ENCODE results near the gene TMIGD3. TPM values are rescaled to one million over a fixed set of nuclear protein-coding genes. Genes with fewer than 3 reads are reported as not detected.

The TMIGD3 gene
- total and polyA plus RNA-seq, 4 donors, result 1.6 to 34.6 (median 4.1) TPM

- H3K36me3 ChIP-seq (ENCODE audit: control insufficient read depth in 4 of 4, insufficient read depth in 4 of 4, low read length in 4 of 4), result no peaks in the 10 kb centered on the region
- no peaks in the 10 kb centered on the region for H3K9me3 ChIP-seq (ENCODE audit: control insufficient read depth in 4 of 4, insufficient read depth in 3 of 4, low read length in 3 of 4)
- peaks cover 0 to 2% (median 0%) of the 10 kb centered on the region in 5 donors for H3K4me1 ChIP-seq (ENCODE audit: control insufficient read depth in 5 of 5, insufficient read depth in 5 of 5, low read length in 5 of 5)
- no peaks in the 10 kb centered on the region for H3K27me3 ChIP-seq (ENCODE audit: control insufficient read depth in 3 of 3, insufficient read depth in 3 of 3, low read length in 2 of 3)
- WGBS, 2 donors, result 88 to 96% methylated on average over 3 of the region's 3 CpGs
- H3K4me3 ChIP-seq, result no peak overlapping the region
- no peak for ATAC-seq (ENCODE audit: insufficient read depth, low FRiP score)
- H3K27ac ChIP-seq (ENCODE audit: low read depth in 1 of 2, low read length in 1 of 2), result no peak overlapping the region
- no peak for DNase-seq
- H3K9ac ChIP-seq (ENCODE audit: insufficient read depth in 1 of 2, low read length in 2 of 2), result no peak overlapping the region
- no peak for TF ChIP-seq CTCF (IDR thresholded peaks at IDR 0.05; ENCODE audit: control extremely low read depth, extremely low read depth)
Observed at GRCh38 chr1:111540928-111541327, 37.5 kb upstream of the TMIGD3 start.

- no peak overlapping the region for H3K4me3 ChIP-seq
- no peaks in the 10 kb centered on the region for H3K27me3 ChIP-seq (ENCODE audit: control insufficient read depth in 3 of 3, insufficient read depth in 3 of 3, low read length in 2 of 3)
- no peak for DNase-seq
- ATAC-seq (ENCODE audit: insufficient read depth, low FRiP score), result no peak
- no peak overlapping the region for H3K27ac ChIP-seq (ENCODE audit: low read depth in 1 of 2, low read length in 1 of 2)
- peaks cover 0 to 8% (median 4%) of the 10 kb centered on the region in 5 donors for H3K4me1 ChIP-seq (ENCODE audit: control insufficient read depth in 5 of 5, insufficient read depth in 5 of 5, low read length in 5 of 5)
- WGBS, 2 donors, result 82 to 85% methylated on average over 6 of the region's 6 CpGs
- no peaks in the 10 kb centered on the region for H3K36me3 ChIP-seq (ENCODE audit: control insufficient read depth in 4 of 4, insufficient read depth in 4 of 4, low read length in 4 of 4)
- no peaks in the 10 kb centered on the region for H3K9me3 ChIP-seq (ENCODE audit: control insufficient read depth in 4 of 4, insufficient read depth in 3 of 4, low read length in 3 of 4)
- TF ChIP-seq CTCF (IDR thresholded peaks at IDR 0.05; ENCODE audit: control extremely low read depth, extremely low read depth), result no peak
- no peak overlapping the region for H3K9ac ChIP-seq (ENCODE audit: insufficient read depth in 1 of 2, low read length in 2 of 2)
Observed at GRCh38 chr1:111538343-111539025, 35.1 kb upstream of the TMIGD3 start.

- peak; percentile 28 to 45 (median 32) for DNase-seq
- no peak overlapping the region for H3K9ac ChIP-seq (ENCODE audit: insufficient read depth in 1 of 2, low read length in 2 of 2)
- H3K4me1 ChIP-seq (ENCODE audit: control insufficient read depth in 5 of 5, insufficient read depth in 5 of 5, low read length in 5 of 5), result peaks cover 0 to 8% (median 4%) of the 10 kb centered on the region in 5 donors
- no peaks in the 10 kb centered on the region for H3K27me3 ChIP-seq (ENCODE audit: control insufficient read depth in 3 of 3, insufficient read depth in 3 of 3, low read length in 2 of 3)
- H3K4me3 ChIP-seq, result no peak overlapping the region
- ATAC-seq (ENCODE audit: insufficient read depth, low FRiP score), result no peak
- no peak overlapping the region for H3K27ac ChIP-seq (ENCODE audit: low read depth in 1 of 2, low read length in 1 of 2)
- 67 to 84% methylated on average over 14 of the region's 14 CpGs for WGBS, 2 donors
- H3K9me3 ChIP-seq (ENCODE audit: control insufficient read depth in 4 of 4, insufficient read depth in 3 of 4, low read length in 3 of 4), result no peaks in the 10 kb centered on the region
- no peaks in the 10 kb centered on the region for H3K36me3 ChIP-seq (ENCODE audit: control insufficient read depth in 4 of 4, insufficient read depth in 4 of 4, low read length in 4 of 4)
- no peak for TF ChIP-seq CTCF (IDR thresholded peaks at IDR 0.05; ENCODE audit: control extremely low read depth, extremely low read depth)
Observed at GRCh38 chr1:111535256-111536191, 32.1 kb upstream of the TMIGD3 start.

Data from lung (tissue), 12 donors.